Thyroid gland (tissue), 4 donors: ENCODE results near the gene CDON.
A peak's percentile ranks its signal among the peaks of the same experiment; 100 is the strongest.

Experiments used
- POLR2A ChIP-seq, 2 donors: fragments of 450-650 bp; IDR thresholded peaks; one replicate each; pipeline ENCODE4 v1.6.1; 2017; ENCODE audit warnings: antibody characterized with exemption in 2 of 2, mild to moderate bottlenecking in 2 of 2, moderate library complexity in 1 of 2
- TF ChIP-seq, protein P1 (sequence below), 6 experiments: fragments of 200-600 bp in 3 of 6; fragments of 450-650 bp in 3 of 6; sonication (generic) in 3 of 6; IDR thresholded peaks; one replicate each; pipeline ENCODE4 v1.5.1; 2016 to 2019; ENCODE audit warnings: antibody characterized with exemption in 6 of 6, mild to moderate bottlenecking in 2 of 6, inconsistent platforms in 1 of 6, moderate library complexity in 1 of 6

DNA sequence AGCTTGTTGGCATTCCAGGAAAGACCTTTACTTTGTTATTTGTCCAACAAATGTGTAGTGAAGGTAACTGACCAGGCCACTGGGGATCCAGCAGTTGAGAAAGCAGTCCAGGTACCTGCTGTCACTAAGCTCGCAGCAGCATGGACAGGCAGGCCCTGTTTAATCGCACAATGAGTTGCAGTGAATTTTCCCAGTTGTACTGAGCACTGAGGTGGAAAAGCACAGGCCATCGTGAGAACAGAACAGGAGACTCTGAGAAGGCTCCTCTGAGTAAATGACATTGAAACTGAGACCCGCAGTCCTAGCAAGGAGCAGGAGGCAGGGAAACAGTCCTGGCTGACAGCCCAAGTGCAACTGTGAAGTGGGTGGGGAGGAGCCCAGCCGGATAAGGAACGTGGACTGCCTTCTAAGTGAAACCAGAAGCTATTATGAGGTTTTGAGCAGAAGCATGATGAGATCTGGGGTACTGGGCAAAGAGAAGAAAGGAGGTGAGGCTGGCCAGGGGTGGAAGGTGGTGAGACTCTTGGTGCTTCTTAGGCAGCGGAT, 39.8 kb upstream of the CDON start:
- peak in 1 of 2 donors; percentile 55 for TF ChIP-seq POLR2A (IDR thresholded peaks at IDR 0.05)
- TF ChIP-seq, protein P1, sequence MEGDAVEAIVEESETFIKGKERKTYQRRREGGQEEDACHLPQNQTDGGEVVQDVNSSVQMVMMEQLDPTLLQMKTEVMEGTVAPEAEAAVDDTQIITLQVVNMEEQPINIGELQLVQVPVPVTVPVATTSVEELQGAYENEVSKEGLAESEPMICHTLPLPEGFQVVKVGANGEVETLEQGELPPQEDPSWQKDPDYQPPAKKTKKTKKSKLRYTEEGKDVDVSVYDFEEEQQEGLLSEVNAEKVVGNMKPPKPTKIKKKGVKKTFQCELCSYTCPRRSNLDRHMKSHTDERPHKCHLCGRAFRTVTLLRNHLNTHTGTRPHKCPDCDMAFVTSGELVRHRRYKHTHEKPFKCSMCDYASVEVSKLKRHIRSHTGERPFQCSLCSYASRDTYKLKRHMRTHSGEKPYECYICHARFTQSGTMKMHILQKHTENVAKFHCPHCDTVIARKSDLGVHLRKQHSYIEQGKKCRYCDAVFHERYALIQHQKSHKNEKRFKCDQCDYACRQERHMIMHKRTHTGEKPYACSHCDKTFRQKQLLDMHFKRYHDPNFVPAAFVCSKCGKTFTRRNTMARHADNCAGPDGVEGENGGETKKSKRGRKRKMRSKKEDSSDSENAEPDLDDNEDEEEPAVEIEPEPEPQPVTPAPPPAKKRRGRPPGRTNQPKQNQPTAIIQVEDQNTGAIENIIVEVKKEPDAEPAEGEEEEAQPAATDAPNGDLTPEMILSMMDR (IDR thresholded peaks at IDR 0.05): no peak
